ENCODE data around the gene SLC7A9. TPM values are rescaled to one million over a fixed set of nuclear protein-coding genes. Genes with fewer than 3 reads are reported as not detected.
"Not testable (repeated sequence)": the region's sequence is repeated elsewhere in the genome, so short reads cannot be mapped to it uniquely, and the experiment has no call there.

The SLC7A9 gene
- total and polyA plus RNA-seq, 3 experiments from 2014 or later, result 0.24 to 0.28 TPM; not detected in 1

DNA sequence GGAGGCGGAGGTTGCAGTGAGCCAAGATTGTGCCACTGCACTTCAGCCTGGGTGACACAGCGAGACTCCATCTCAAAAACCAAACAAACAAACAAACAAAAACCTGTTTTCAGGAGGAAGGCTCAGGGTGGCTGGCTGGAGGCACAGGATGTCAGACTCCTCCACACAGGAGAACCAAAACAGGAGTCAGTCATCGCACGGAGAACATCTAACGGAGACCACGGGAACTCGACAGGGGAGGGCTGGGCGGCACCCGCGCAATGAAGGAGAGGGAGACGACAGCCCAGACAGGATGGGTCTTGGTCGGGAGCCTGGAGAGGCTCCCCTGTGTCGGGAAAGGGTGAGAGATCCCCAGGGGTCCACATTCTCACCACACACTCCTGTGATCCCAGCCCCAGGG is 20.8 kb upstream of the SLC7A9 start:
- Histone ChIP-seq H3K36me3 (ENCODE audit: insufficient read depth, low read length) (no peaks in the 10 kb centered on the region), H3K4me3 (ENCODE audit: low read length) (no peak overlapping the region), H3K9me3 (ENCODE audit: low read length) (peaks cover 12% of the 10 kb centered on the region), H3K27me3 (ENCODE audit: insufficient read depth, low read length, poor library complexity, severe bottlenecking) (no peaks in the 10 kb centered on the region), H3K4me1 (ENCODE audit: insufficient read depth, low read length) (no peaks in the 10 kb centered on the region), H3K27ac (ENCODE audit: low read depth, low read length) (no peak overlapping the region)
- H3K36me3 Mint-ChIP-seq, result peaks cover 27 to 56% (median 53%) of the 10 kb centered on the region in 3 donors
- no peak for DNase-seq
- H3K27ac Mint-ChIP-seq, result no peak overlapping the region
- H3K9me3 Mint-ChIP-seq, result peaks cover 15 to 38% (median 25%) of the 10 kb centered on the region in 5 donors
- no peak overlapping the region for H3K4me3 Mint-ChIP-seq
- POLR2A ChIA-PET, result no interaction called here
- H3K27me3 Mint-ChIP-seq, result no peaks in the 10 kb centered on the region
- peaks cover 0 to 3% (median 3%) of the 10 kb centered on the region in 3 donors for H3K4me1 Mint-ChIP-seq
- CTCF ChIA-PET, result no interaction called here

GRCh38 chr19:32889137-32889934 is 19.8 kb upstream of the SLC7A9 start:
- Mint-ChIP-seq H3K36me3 (peaks cover 17 to 46% (median 44%) of the 10 kb centered on the region in 3 donors), H3K27ac (no peak overlapping the region), H3K4me1 (no peaks in the 10 kb centered on the region), H3K9me3 (peaks cover 14 to 32% (median 25%) of the 10 kb centered on the region in 5 donors), H3K27me3 (no peaks in the 10 kb centered on the region), H3K4me3 (no peak overlapping the region)
- H3K9me3 ChIP-seq (ENCODE audit: low read length), result peaks cover 12% of the 10 kb centered on the region
- CTCF ChIA-PET, result no interaction called here
- H3K27me3 ChIP-seq (ENCODE audit: insufficient read depth, low read length, poor library complexity, severe bottlenecking), result no peaks in the 10 kb centered on the region
- DNase-seq, result no peak
- H3K36me3 ChIP-seq (ENCODE audit: insufficient read depth, low read length), result no peaks in the 10 kb centered on the region
- no peak overlapping the region for H3K4me3 ChIP-seq (ENCODE audit: low read length)
- POLR2A ChIA-PET, result no interaction called here
- no peak overlapping the region for H3K27ac ChIP-seq (ENCODE audit: low read depth, low read length)
- H3K4me1 ChIP-seq (ENCODE audit: insufficient read depth, low read length), result no peaks in the 10 kb centered on the region

DNA sequence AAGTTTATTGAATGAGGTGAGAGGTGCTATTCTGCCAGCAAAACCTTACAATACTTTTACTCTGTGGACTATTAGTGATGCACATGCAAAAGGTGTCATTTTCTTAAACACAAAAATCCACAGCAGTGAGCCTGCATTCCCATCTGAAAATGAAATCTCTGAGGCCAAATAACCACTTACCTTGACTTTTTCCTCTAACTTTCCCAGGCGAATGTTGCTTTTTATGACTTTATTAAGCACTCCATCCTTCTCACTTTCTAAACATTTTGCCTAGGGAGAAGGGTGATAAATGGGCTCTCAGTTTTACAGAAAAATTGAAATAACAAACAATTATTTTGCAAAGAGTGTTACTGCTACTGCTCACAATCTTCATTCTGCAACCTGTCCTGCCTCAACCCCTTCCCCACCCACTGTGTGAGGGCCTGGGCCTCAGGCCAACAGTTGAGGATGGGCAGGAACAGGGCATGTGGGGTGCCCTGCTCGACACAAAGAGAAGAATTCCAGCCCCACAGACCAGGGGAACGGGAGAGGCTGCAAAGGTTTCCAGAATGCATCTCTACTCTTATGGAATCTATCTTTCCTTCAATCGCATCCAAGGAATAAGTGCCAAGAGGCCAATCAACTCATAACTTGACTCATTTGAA is 18.1 kb upstream of the SLC7A9 start:
- no peak overlapping the region for H3K4me3 ChIP-seq (ENCODE audit: low read length)
- Mint-ChIP-seq H3K36me3 (peaks cover 4 to 32% (median 30%) of the 10 kb centered on the region in 3 donors), H3K4me1 (no peaks in the 10 kb centered on the region), H3K4me3 (no peak overlapping the region), H3K27ac (no peak overlapping the region), H3K9me3 (peaks cover 5 to 18% (median 17%) of the 10 kb centered on the region in 5 donors), H3K27me3 (no peaks in the 10 kb centered on the region)
- no peaks in the 10 kb centered on the region for H3K4me1 ChIP-seq (ENCODE audit: insufficient read depth, low read length)
- peaks cover 7% of the 10 kb centered on the region for H3K9me3 ChIP-seq (ENCODE audit: low read length)
- ChIA-PET CTCF (no interaction called here), POLR2A (no interaction called here)
- no peak overlapping the region for H3K27ac ChIP-seq (ENCODE audit: low read depth, low read length)
- no peaks in the 10 kb centered on the region for H3K36me3 ChIP-seq (ENCODE audit: insufficient read depth, low read length)
- no peaks in the 10 kb centered on the region for H3K27me3 ChIP-seq (ENCODE audit: insufficient read depth, low read length, poor library complexity, severe bottlenecking)
- no peak for DNase-seq

DNA sequence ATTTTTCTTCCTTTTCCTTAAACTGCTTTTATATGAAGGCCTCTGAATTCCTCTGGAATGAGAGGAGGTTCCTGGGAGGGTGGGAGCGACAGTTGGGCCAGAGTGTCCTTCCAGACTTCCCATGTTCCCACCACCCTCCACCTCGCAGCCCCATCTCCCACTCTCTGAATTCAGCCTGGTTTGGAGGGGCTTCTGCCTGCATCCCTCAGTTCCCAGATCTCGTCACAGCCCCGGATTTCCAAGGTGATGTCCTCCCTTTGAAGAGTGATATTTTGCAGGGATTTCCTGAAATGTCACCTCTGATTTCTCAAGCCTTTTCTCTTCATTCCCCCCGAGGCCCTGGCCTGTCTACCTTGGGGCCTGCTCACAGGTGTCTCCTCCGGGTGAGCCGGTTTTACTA is 16.7 kb upstream of the SLC7A9 start:
- no peaks in the 10 kb centered on the region for H3K4me1 ChIP-seq (ENCODE audit: insufficient read depth, low read length)
- no peaks in the 10 kb centered on the region for H3K36me3 ChIP-seq (ENCODE audit: insufficient read depth, low read length)
- no peaks in the 10 kb centered on the region for H3K27me3 ChIP-seq (ENCODE audit: insufficient read depth, low read length, poor library complexity, severe bottlenecking)
- H3K4me3 ChIP-seq (ENCODE audit: low read length), result no peak overlapping the region
- peaks cover 1% of the 10 kb centered on the region for H3K9me3 ChIP-seq (ENCODE audit: low read length)
- no peak overlapping the region for H3K27ac Mint-ChIP-seq
- POLR2A ChIA-PET, result no interaction called here
- H3K36me3 Mint-ChIP-seq, result peaks cover 3 to 24% (median 18%) of the 10 kb centered on the region in 3 donors
- CTCF ChIA-PET, result no interaction called here
- H3K27ac ChIP-seq (ENCODE audit: low read depth, low read length), result no peak overlapping the region
- peaks cover 0 to 6% (median 5%) of the 10 kb centered on the region in 5 donors for H3K9me3 Mint-ChIP-seq
- DNase-seq, result no peak
- H3K4me1 Mint-ChIP-seq, result no peaks in the 10 kb centered on the region
- H3K4me3 Mint-ChIP-seq, result no peak overlapping the region
- no peaks in the 10 kb centered on the region for H3K27me3 Mint-ChIP-seq

GRCh38 chr19:32885255-32885654 is 15.7 kb upstream of the SLC7A9 start:
- CTCF ChIA-PET, result not testable (repeated sequence)

GRCh38 chr19:32881766-32882165 is 12.2 kb upstream of the SLC7A9 start:
- CTCF ChIA-PET, result no interaction called here
- Histone ChIP-seq H3K27ac (ENCODE audit: low read depth, low read length) (no peak overlapping the region), H3K4me1 (ENCODE audit: insufficient read depth, low read length) (no peaks in the 10 kb centered on the region), H3K9me3 (ENCODE audit: low read length) (no peaks in the 10 kb centered on the region), H3K4me3 (ENCODE audit: low read length) (no peak overlapping the region), H3K36me3 (ENCODE audit: insufficient read depth, low read length) (no peaks in the 10 kb centered on the region), H3K27me3 (ENCODE audit: insufficient read depth, low read length, poor library complexity, severe bottlenecking) (no peaks in the 10 kb centered on the region)
- no peaks in the 10 kb centered on the region for H3K9me3 Mint-ChIP-seq
- DNase-seq, result no peak
- peaks cover 4 to 28% (median 14%) of the 10 kb centered on the region in 3 donors for H3K36me3 Mint-ChIP-seq
- H3K4me3 Mint-ChIP-seq, result no peak overlapping the region
- no peaks in the 10 kb centered on the region for H3K4me1 Mint-ChIP-seq
- H3K27me3 Mint-ChIP-seq, result no peaks in the 10 kb centered on the region
- POLR2A ChIA-PET, result no interaction called here
- H3K27ac Mint-ChIP-seq, result no peak overlapping the region

More at GRCh38 chr19:32885255-32885654, 15.7 kb upstream of the SLC7A9 start:
- H3K27ac Mint-ChIP-seq; H3K4me1 Mint-ChIP-seq; H3K4me3 ChIP-seq (ENCODE audit: low read length); H3K9me3 ChIP-seq (ENCODE audit: low read length); H3K27ac ChIP-seq (ENCODE audit: low read depth, low read length); H3K27me3 ChIP-seq (ENCODE audit: insufficient read depth, low read length, poor library complexity, severe bottlenecking); H3K27me3 Mint-ChIP-seq; H3K36me3 ChIP-seq (ENCODE audit: insufficient read depth, low read length); DNase-seq; H3K4me1 ChIP-seq (ENCODE audit: insufficient read depth, low read length); H3K4me3 Mint-ChIP-seq; H3K9me3 Mint-ChIP-seq; POLR2A ChIA-PET: not testable (repeated sequence)
- H3K36me3 Mint-ChIP-seq, result peaks cover 2 to 23% (median 16%) of the 10 kb centered on the region in 3 donors

- Mint-ChIP-seq H3K27me3 (no peaks in the 10 kb centered on the region), H3K27ac (peak overlapping the region in 2 of 8 donors; percentile 17 to 47), H3K36me3 (peaks cover 4 to 22% (median 8%) of the 10 kb centered on the region in 3 donors), H3K4me3 (no peak overlapping the region), H3K9me3 (no peaks in the 10 kb centered on the region), H3K4me1 (no peaks in the 10 kb centered on the region)
- ChIA-PET POLR2A (no interaction called here), CTCF (no interaction called here)
- no peaks in the 10 kb centered on the region for H3K4me1 ChIP-seq (ENCODE audit: insufficient read depth, low read length)
- H3K36me3 ChIP-seq (ENCODE audit: insufficient read depth, low read length), result no peaks in the 10 kb centered on the region
- H3K4me3 ChIP-seq (ENCODE audit: low read length), result no peak overlapping the region
- H3K27ac ChIP-seq (ENCODE audit: low read depth, low read length), result no peak overlapping the region
- DNase-seq, result no peak
- no peaks in the 10 kb centered on the region for H3K9me3 ChIP-seq (ENCODE audit: low read length)
- no peaks in the 10 kb centered on the region for H3K27me3 ChIP-seq (ENCODE audit: insufficient read depth, low read length, poor library complexity, severe bottlenecking)
Measured at GRCh38 chr19:32880622-32881021, 11.1 kb upstream of the SLC7A9 start.

DNA sequence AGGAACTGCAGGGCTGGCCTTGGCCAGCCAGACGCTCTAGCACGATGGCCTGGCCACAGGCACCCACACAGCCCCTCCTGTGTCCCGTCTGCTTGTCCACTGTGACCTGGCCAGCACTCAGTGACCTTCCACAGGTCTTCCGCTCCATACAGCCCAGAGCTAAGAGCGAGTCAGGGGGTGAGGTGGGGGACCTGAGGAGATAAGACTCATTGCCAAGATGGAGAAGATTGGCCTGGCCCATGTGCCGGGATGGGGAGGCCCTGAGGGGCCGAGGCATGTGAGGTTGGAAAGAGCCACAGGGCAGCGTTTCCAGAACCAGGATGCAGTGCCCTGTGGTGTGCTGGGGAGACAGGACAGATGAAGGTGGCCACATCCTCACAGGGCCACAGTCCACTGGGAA is 10.2 kb upstream of the SLC7A9 start:
- Histone ChIP-seq H3K36me3 (ENCODE audit: insufficient read depth, low read length) (no peaks in the 10 kb centered on the region), H3K4me3 (ENCODE audit: low read length) (no peak overlapping the region), H3K27ac (ENCODE audit: low read depth, low read length) (no peak overlapping the region), H3K27me3 (ENCODE audit: insufficient read depth, low read length, poor library complexity, severe bottlenecking) (no peaks in the 10 kb centered on the region), H3K9me3 (ENCODE audit: low read length) (no peaks in the 10 kb centered on the region), H3K4me1 (ENCODE audit: insufficient read depth, low read length) (no peaks in the 10 kb centered on the region)
- no peaks in the 10 kb centered on the region for H3K27me3 Mint-ChIP-seq
- POLR2A ChIA-PET, result no interaction called here
- CTCF ChIA-PET, result no interaction called here
- DNase-seq, result no peak
- no peaks in the 10 kb centered on the region for H3K4me1 Mint-ChIP-seq
- H3K4me3 Mint-ChIP-seq, result no peak overlapping the region
- no peaks in the 10 kb centered on the region for H3K9me3 Mint-ChIP-seq
- no peak overlapping the region for H3K27ac Mint-ChIP-seq
- H3K36me3 Mint-ChIP-seq, result peaks cover 4 to 22% (median 6%) of the 10 kb centered on the region in 3 donors
